IMR-90 (cell line): ENCODE data around the gene CDK5RAP2. TPM values are rescaled to one million over a fixed set of nuclear protein-coding genes. Genes with fewer than 3 reads are reported as not detected.

Experiments
- ATAC-seq: fragments of 200-7000 bp; cut with Tn5 transposase; 2 replicates; pipeline ENCODE4 v1.9.1; 2020; ENCODE audit warnings: low read depth, mild to moderate bottlenecking, moderate library complexity
- BruUV-seq: library from RNA; stranded (reverse); fragments of 400-500 nt; replicated peaks from 2 replicates; lab custom pipeline; 2021; lab: Mats Ljungman, UMichigan
- CTCF ChIA-PET: fragments of 300-600 bp; formaldehyde crosslinking; extraction: SDS; loops from one replicate; lab custom pipeline; 2021; ENCODE audit warnings: antibody characterized with exemption; lab: Yijun Ruan, JAX
- POLR2A ChIA-PET: fragments of 300-600 bp; sonication (Branson Sonifier 250); formaldehyde crosslinking; loops from one replicate; lab custom pipeline; 2022; ENCODE audit warnings: antibody characterized with exemption; ENCODE audit not compliant: unreplicated experiment; lab: Charles Lee
- DNase-seq: peaks from one replicate; pipeline ENCODE4 v3.0.0; 2013
- H2AFZ ChIP-seq: replicated peaks from 2 replicates; pipeline ENCODE3; 2013; ENCODE audit warnings: low read length, mild to moderate bottlenecking; ENCODE audit not compliant: poor library complexity
- H2AK5ac ChIP-seq: 2 replicates; pipeline ENCODE4 v1.6.1; 2013; ENCODE audit warnings: low read depth, low read length, inconsistent platforms
- H2AK9ac ChIP-seq: replicated peaks from 2 replicates; pipeline ENCODE3; 2013; ENCODE audit warnings: mild to moderate bottlenecking, low read depth, low read length, moderate library complexity; ENCODE audit not compliant: poor library complexity
- H2BK120ac ChIP-seq: 2 replicates; pipeline ENCODE4 v1.6.1; 2013; ENCODE audit warnings: low read depth, low read length, inconsistent platforms
- H2BK15ac ChIP-seq: 3 replicates; pipeline ENCODE4 v1.6.1; 2013; ENCODE audit warnings: low read depth, low read length, inconsistent platforms
- H2BK20ac ChIP-seq: 2 replicates; pipeline ENCODE4 v1.6.1; 2013; ENCODE audit warnings: low read depth, mild to moderate bottlenecking, inconsistent platforms, low read length, moderate library complexity
- H2BK5ac ChIP-seq: 2 replicates; pipeline ENCODE4 v1.6.1; 2013; ENCODE audit warnings: mild to moderate bottlenecking, low read depth, low read length, inconsistent platforms; ENCODE audit not compliant: poor library complexity, severe bottlenecking
- H3K14ac ChIP-seq: replicated peaks from 2 replicates; pipeline ENCODE4 v1.6.1; 2013; ENCODE audit warnings: low read depth, low read length, inconsistent platforms
- H3K18ac ChIP-seq: 2 replicates; pipeline ENCODE4 v1.6.1; 2013; ENCODE audit warnings: low read depth, low read length, control low read depth
- H3K23ac ChIP-seq: 2 replicates; pipeline ENCODE4 v1.6.1; 2013; ENCODE audit warnings: low read depth, low read length, inconsistent platforms
- H3K27ac ChIP-seq: 2 replicates; pipeline ENCODE4 v1.5.1; 2013; ENCODE audit warnings: mild to moderate bottlenecking, control low read depth, low read length; ENCODE audit not compliant: insufficient read depth
- H3K27me3 ChIP-seq: 2 replicates; pipeline ENCODE4 v1.6.1; 2013; ENCODE audit warnings: low read length; ENCODE audit not compliant: control insufficient read depth, insufficient read depth
- H3K36me3 ChIP-seq: 2 replicates; pipeline ENCODE4 v1.6.1; 2013; ENCODE audit warnings: low read length, mixed read lengths; ENCODE audit not compliant: control insufficient read depth, insufficient read depth
- H3K4ac ChIP-seq: 2 replicates; pipeline ENCODE4 v1.6.1; 2013; ENCODE audit warnings: low read depth, low read length, inconsistent platforms
- H3K4me1 ChIP-seq: 2 replicates; pipeline ENCODE4 v1.6.1; 2013; ENCODE audit warnings: low read length, mixed read lengths; ENCODE audit not compliant: control insufficient read depth, insufficient read depth
- H3K4me2 ChIP-seq: 2 replicates; pipeline ENCODE4 v1.6.1; 2013; ENCODE audit warnings: low read depth, mild to moderate bottlenecking, control low read depth, low read length, moderate library complexity
- H3K4me3 ChIP-seq: 2 replicates; pipeline ENCODE4 v1.5.1; 2013; ENCODE audit warnings: low read depth, mild to moderate bottlenecking, control low read depth, low read length, moderate library complexity; ENCODE audit not compliant: insufficient read depth
- H3K56ac ChIP-seq: 2 replicates; pipeline ENCODE4 v1.6.1; 2013; ENCODE audit warnings: low read length, inconsistent platforms; ENCODE audit not compliant: insufficient read depth; ENCODE audit errors: extremely low read depth
- H3K79me1 ChIP-seq, 2 experiments: 2 replicates each; pipeline ENCODE4 v1.6.1; 2013; ENCODE audit warnings: low read length in 2 of 2, inconsistent platforms in 1 of 2, low read depth in 1 of 2
- H3K9ac ChIP-seq: 2 replicates; pipeline ENCODE4 v1.6.1; 2013; ENCODE audit warnings: low read depth, low read length, control low read depth
- H3K9me1 ChIP-seq: 2 replicates; pipeline ENCODE4 v1.6.1; 2013; ENCODE audit warnings: low read length, inconsistent platforms; ENCODE audit not compliant: insufficient read depth
- H3K9me3 ChIP-seq: 2 replicates; pipeline ENCODE4 v1.6.1; 2013; ENCODE audit warnings: low read length; ENCODE audit not compliant: control insufficient read depth, insufficient read depth
- H4K20me1 ChIP-seq: 2 replicates; pipeline ENCODE4 v1.6.1; 2013; ENCODE audit warnings: low read length, inconsistent platforms; ENCODE audit not compliant: insufficient read depth
- H4K5ac ChIP-seq: 2 replicates; pipeline ENCODE4 v1.6.1; 2013; ENCODE audit warnings: mild to moderate bottlenecking, low read depth, low read length, control low read depth
- H4K8ac ChIP-seq, 2 experiments: 2 replicates each; pipeline ENCODE4 v1.6.1; 2013; ENCODE audit warnings: low read depth in 2 of 2, low read length in 2 of 2, control low read depth in 1 of 2, inconsistent platforms in 1 of 2
- H4K91ac ChIP-seq: 2 replicates; pipeline ENCODE4 v1.6.1; 2013; ENCODE audit warnings: low read depth, low read length, inconsistent platforms; ENCODE audit not compliant: insufficient read depth
- CEBPB ChIP-seq: IDR thresholded peaks from 2 replicates; pipeline ENCODE4 v1.6.1; 2012; ENCODE audit warnings: low read depth, low read length, improper control_type of control experiment
- FOS ChIP-seq: fragments of 150-350 bp; IDR thresholded peaks from 2 replicates; pipeline ENCODE4 v1.6.1; 2016; ENCODE audit warnings: low read depth, low read length
- MAFK ChIP-seq: IDR thresholded peaks from 2 replicates; pipeline ENCODE4 v1.6.1; 2012; ENCODE audit warnings: low read depth, low read length, improper control_type of control experiment
- NFE2L2 ChIP-seq: fragments of 150-350 bp; IDR thresholded peaks from 2 replicates; pipeline ENCODE4 v1.6.1; 2016; ENCODE audit warnings: low read depth, mild to moderate bottlenecking, low read length
- WGBS, 2 experiments: methylation state at CpG; one replicate each; pipeline versions ENCODE4 v1.1.5 to v1.1.7; 2013; ENCODE audit warnings: missing lambda C conversion rate in 2 of 2; ENCODE audit not compliant: insufficient read length in 1 of 2; ENCODE audit errors: extremely low coverage in 2 of 2; 5-methylcytosine and 5-hydroxymethylcytosine counted together
- dilution Hi-C: fragments of 300-500 bp; cut with HindIII; formaldehyde crosslinking; loops from one replicate; pipeline ENCODE4 v1.14.3; 2018; ENCODE audit warnings: low sequenced_read_pairs; ENCODE audit not compliant: unreplicated experiment
- in situ Hi-C: fragments of 300-500 bp; cut with MboI; formaldehyde crosslinking; loops from 3 replicates; pipeline ENCODE4 v1.14.3; 2019; ENCODE audit warnings: low sequenced_read_pairs, inconsistent platforms, mixed read lengths
- intact Hi-C: fragments of 100-400 bp; cut with micrococcal nuclease; formaldehyde crosslinking; loops from 2 replicates; pipeline ENCODE4 v1.10.0; 2022
- polyA plus RNA-seq, 3 experiments: library from polyadenylated mRNA; depleted of rRNA; stranded (reverse); fragments of >200 nt; gene quantifications; 2 replicates each; pipeline ENCODE4 v1.2.3, GENCODE V29; 2012; ENCODE audit warnings: low replicate concordance in 1 of 3
- total RNA-seq: library from RNA; depleted of rRNA; stranded (reverse); fragments of >200 nt; gene quantifications from 2 replicates; pipeline ENCODE4 v1.2.3, GENCODE V29; 2012

The CDK5RAP2 gene
- total and polyA plus RNA-seq, 2 of the 4 experiments (the other 2 are of a cell fraction): 29.5 to 31.7 TPM

DNA sequence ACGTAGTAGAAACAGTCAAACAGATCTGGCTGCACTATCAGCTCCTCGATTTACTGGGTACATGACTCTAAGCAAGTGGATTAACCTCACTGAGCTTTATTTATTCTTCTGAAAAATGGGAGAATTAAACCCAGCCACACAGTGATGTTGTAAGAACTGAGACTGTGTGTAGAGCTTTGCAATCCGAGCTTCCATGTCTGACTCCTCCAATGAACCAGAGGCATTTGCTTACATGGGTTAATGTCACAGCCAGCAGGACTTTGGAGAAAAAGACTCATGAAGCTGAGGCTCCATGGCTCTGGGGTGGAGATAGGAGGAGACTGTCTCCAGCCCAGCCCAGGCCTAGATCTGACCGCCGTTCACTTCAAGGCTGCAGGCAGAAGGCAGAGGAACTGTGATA, 201.3 kb downstream of the CDK5RAP2 start:
- Histone ChIP-seq H3K4me1 (peaks cover 10% of the 10 kb centered on the region), H3K4me3 (no peak overlapping the region), H4K5ac (peak overlapping the region; percentile 51), H3K9ac (no peak overlapping the region), H3K23ac (0 out of 2 replicates have a peak overlapping the region, but pooled peaks have one; percentile 14), H3K27ac (peak overlapping the region; percentile 52; the same call in 1 of the 2 replicates), H4K8ac (peak overlapping the region; percentile 25 to 64; a peak in 3 of 4 replicates), H3K4ac (peak overlapping the region; percentile 39), H2BK5ac (peak overlapping the region; percentile 17), H3K18ac (peak overlapping the region; percentile 71; the same call in 1 of the 2 replicates), H2BK20ac (peak overlapping the region; percentile 60), H3K79me1 (no peaks in the 10 kb centered on the region), H3K27me3 (no peaks in the 10 kb centered on the region), H2AFZ (peak overlapping the region; percentile 16), H3K56ac (0 out of 2 replicates have a peak overlapping the region, but pooled peaks have one; percentile 7), H2BK15ac (peak overlapping the region; percentile 68; the same call in 2 of the 3 replicates), H3K36me3 (no peaks in the 10 kb centered on the region), H2BK120ac (peak overlapping the region; percentile 59), H3K9me3 (no peaks in the 10 kb centered on the region; the same call in 1 of the 2 replicates), H4K20me1 (no peaks in the 10 kb centered on the region), H3K9me1 (peaks cover 6% of the 10 kb centered on the region; the same call in 1 of the 2 replicates), H2AK5ac (peak overlapping the region; percentile 46; the same call in 1 of the 2 replicates), H4K91ac (peak overlapping the region; percentile 20), H3K4me2 (no peak overlapping the region; the same call in 1 of the 2 replicates), H2AK9ac (no peak overlapping the region), H3K14ac (peak overlapping the region; percentile 32; the same call in 1 of the 2 replicates)
- WGBS, 2 experiments: no CpG with 5 or more reads among the region's 5 CpGs
- BruUV-seq: no TSS peak
- peak; percentile 67 for DNase-seq
- POLR2A ChIA-PET: no interaction called here
- dilution Hi-C loops: no loop called here
- intact Hi-C loops: no loop called here
- in situ Hi-C loops: no loop called here
- TF ChIP-seq FOS (no peak), CEBPB (peak; percentile 34; the same call in 1 of the 2 replicates), MAFK (no peak), NFE2L2 (no peak)
- CTCF ChIA-PET: interaction anchor here (1.4 to 1.9 kb wide), 3 partner anchors 9 to 99 kb away, joined by 3 to 13 read pairs (median 5); no protein-coding TSS in a partner anchor
- ATAC-seq: peak; percentile 63
